K562 (cell line): Measurements from ENCODE around the gene AGO4. TPM values are rescaled to one million over a fixed set of nuclear protein-coding genes. Genes with fewer than 3 reads are reported as not detected.

Source experiments
- ATAC-seq: fragments of 200-7000 bp; cut with Tn5 transposase; 3 replicates; pipeline ENCODE4 v1.9.1; 2020; ENCODE audit warnings: moderate library complexity
- BruUV-seq: library from RNA; stranded (reverse); fragments of 400-500 nt; replicated peaks from 2 replicates; lab custom pipeline; 2021; lab: Mats Ljungman, UMichigan
- CTCF ChIA-PET: fragments of 300-600 bp; formaldehyde crosslinking; extraction: SDS; loops from one replicate; lab custom pipeline; 2021; ENCODE audit warnings: low intra/inter-chr PET ratio; lab: Yijun Ruan, JAX
- POLR2A ChIA-PET: fragments of 300-600, 350-650 bp; sonication (Branson Sonifier 250); formaldehyde crosslinking; extraction: SDS; loops from one replicate; lab custom pipeline; 2021; ENCODE audit warnings: antibody characterized with exemption, inconsistent platforms; lab: Yijun Ruan, JAX
- DNase-seq, 4 experiments: peaks; one replicate each; pipeline versions ENCODE4 v3.0.0 to v3.0.0-alpha.2; 2011 to 2018; ENCODE audit warnings: low spot score in 3 of 4, mixed read lengths in 3 of 4; ENCODE audit errors: extremely low read depth in 1 of 4
- FAIRE-seq: peaks from 2 replicates; lab custom pipeline; 2011; peaks lifted over from hg19 to GRCh38; lab: Jason Lieb, UNC
- H2AFZ ChIP-seq: 2 replicates; pipeline ENCODE4 v1.6.0; 2011; ENCODE audit warnings: low read depth, low read length, control low read depth, inconsistent platforms
- H3K27ac ChIP-seq: fragments of 200-600 bp; 3 replicates; pipeline ENCODE4 v1.8.0; 2011; ENCODE audit warnings: low read depth, mild to moderate bottlenecking, control low read depth, inconsistent platforms, low read length, moderate library complexity, mixed read lengths; ENCODE audit errors: extremely low read depth
- H3K27me3 ChIP-seq, 2 experiments: fragments of 300-600 bp in 1 of 2; 2 replicates in 1 of 2; 3 replicates in 1 of 2; pipeline versions ENCODE4 v1.6.0 to v1.8.0; 2011; ENCODE audit warnings: inconsistent platforms in 2 of 2, low read length in 2 of 2, mild to moderate bottlenecking in 1 of 2, mixed read lengths in 1 of 2, moderate library complexity in 1 of 2; ENCODE audit not compliant: control insufficient read depth in 2 of 2, insufficient read depth in 2 of 2
- H3K36me3 ChIP-seq: fragments of 300-600 bp; 3 replicates; pipeline ENCODE4 v1.8.0; 2011; ENCODE audit warnings: mild to moderate bottlenecking, low read length, inconsistent platforms; ENCODE audit not compliant: control insufficient read depth, insufficient read depth
- H3K4me1 ChIP-seq, 2 experiments: fragments of 200-600 bp in 1 of 2; replicated peaks in 1 of 2; 2 replicates in 1 of 2; 3 replicates in 1 of 2; pipeline versions ENCODE4 v1.5.1 to v1.8.0; 2011; ENCODE audit warnings: inconsistent platforms in 2 of 2, low read length in 2 of 2, mild to moderate bottlenecking in 1 of 2, mixed read lengths in 1 of 2, moderate library complexity in 1 of 2; ENCODE audit not compliant: control insufficient read depth in 2 of 2, insufficient read depth in 2 of 2
- H3K4me2 ChIP-seq: 2 replicates; pipeline ENCODE4 v1.6.1; 2011; ENCODE audit warnings: low read length, control low read depth, inconsistent platforms, mixed read lengths; ENCODE audit not compliant: insufficient read depth
- H3K4me3 ChIP-seq: fragments of 200-600 bp; sonication (generic), shearing (Covaris generic); 2 replicates; pipeline ENCODE4 v1.5.1; 2016; ENCODE audit warnings: control low read depth, inconsistent platforms
- H3K79me2 ChIP-seq: fragments of 200-600 bp; 3 replicates; pipeline ENCODE4 v1.8.0; 2011; ENCODE audit warnings: low read length, inconsistent platforms; ENCODE audit not compliant: control insufficient read depth, insufficient read depth
- H3K9ac ChIP-seq, 2 experiments: 2 replicates each; pipeline versions ENCODE4 v1.6.0 to v1.6.1; 2011; ENCODE audit warnings: low read depth in 2 of 2, low read length in 2 of 2, control low read depth in 1 of 2, inconsistent platforms in 1 of 2, mild to moderate bottlenecking in 1 of 2, mixed read lengths in 1 of 2; ENCODE audit not compliant: insufficient read depth in 1 of 2
- H3K9me1 ChIP-seq: one replicate; pipeline ENCODE4 v1.6.0; 2011; ENCODE audit warnings: inconsistent platforms, mild to moderate bottlenecking, low read length, moderate library complexity; ENCODE audit not compliant: control insufficient read depth, insufficient read depth
- H3K9me3 ChIP-seq: replicated peaks from 2 replicates; pipeline ENCODE4 v1.5.1; 2011; ENCODE audit warnings: low read depth, low read length, inconsistent platforms; ENCODE audit not compliant: control insufficient read depth, insufficient read depth
- H4K20me1 ChIP-seq: replicated peaks from 2 replicates; pipeline ENCODE4 v1.6.1; 2011; ENCODE audit warnings: low read length, inconsistent platforms, mixed read lengths; ENCODE audit not compliant: control insufficient read depth, insufficient read depth
- ARID4B ChIP-seq: sonication (generic); formaldehyde crosslinking; IDR thresholded peaks from 2 replicates; pipeline ENCODE4 v1.8.0; 2022; ENCODE audit warnings: mild to moderate bottlenecking, missing genetic modification reagents
- CHCHD3 ChIP-seq: fragments of 250-450 bp; sonication (Bioruptor Pico); IDR thresholded peaks from 2 replicates; pipeline ENCODE4 v2.1.2; 2022; ENCODE audit warnings: mild to moderate bottlenecking
- ETS1 ChIP-seq: conservative IDR thresholded peaks from 2 replicates; pipeline ENCODE4 v1.6.1; 2011; ENCODE audit warnings: low read depth, mild to moderate bottlenecking, low read length; ENCODE audit not compliant: control insufficient read depth
- EWSR1 ChIP-seq: fragments of 450-650 bp; IDR thresholded peaks from 2 replicates; pipeline ENCODE4 v1.6.1; 2018; ENCODE audit warnings: borderline replicate concordance, mild to moderate bottlenecking, low read depth, moderate library complexity; ENCODE audit not compliant: partially characterized antibody
- FOXP4 ChIP-seq: sonication (generic); formaldehyde crosslinking; IDR thresholded peaks from 2 replicates; pipeline ENCODE4 v1.8.0; 2022; ENCODE audit warnings: mild to moderate bottlenecking, missing genetic modification reagents, borderline replicate concordance
- GTF2B ChIP-seq: IDR thresholded peaks from 2 replicates; pipeline ENCODE4 v1.6.1; 2011; ENCODE audit not compliant: insufficient read length; ENCODE audit errors: extremely low read depth
- HMG20B ChIP-seq: fragments of 250-450 bp; sonication (Bioruptor Pico); IDR thresholded peaks from 2 replicates; pipeline ENCODE4 v1.5.0; 2021; ENCODE audit warnings: mild to moderate bottlenecking
- HNRNPLL ChIP-seq: fragments of 200-400 bp; formaldehyde crosslinking; IDR thresholded peaks from 2 replicates; pipeline ENCODE4 v1.6.1; 2017; ENCODE audit warnings: low read length, low read depth, mild to moderate bottlenecking; ENCODE audit not compliant: poor library complexity, severe bottlenecking
- SAFB2 ChIP-seq: fragments of 200-400 bp; formaldehyde crosslinking; IDR thresholded peaks from 2 replicates; pipeline ENCODE4 v1.6.1; 2018; ENCODE audit warnings: borderline replicate concordance, low read length, low read depth, moderate library complexity; ENCODE audit not compliant: severe bottlenecking
- SMARCE1 ChIP-seq: fragments of 450-650 bp; IDR thresholded peaks from 2 replicates; pipeline ENCODE4 v1.7.1; 2016; ENCODE audit warnings: mild to moderate bottlenecking
- ZNF280A ChIP-seq: fragments of 450-650 bp; IDR thresholded peaks from 2 replicates; pipeline ENCODE4 v1.6.1; 2018; ENCODE audit warnings: mild to moderate bottlenecking, low read depth; ENCODE audit not compliant: partially characterized antibody
- WGBS: fragments of 100-300 bp; shearing (Covaris generic); methylation state at CpG from one replicate; pipeline ENCODE4 v1.1.6; 2016; ENCODE audit warnings: low coverage, mixed read lengths; ENCODE audit not compliant: insufficient coverage; ENCODE audit errors: missing lambda C conversion rate; 5-methylcytosine and 5-hydroxymethylcytosine counted together
- in situ Hi-C: fragments of 300-500 bp; cut with MboI; formaldehyde crosslinking; loops from 4 replicates; pipeline ENCODE4 v1.15.0; 2018; ENCODE audit warnings: inconsistent platforms, mixed read lengths
- intact Hi-C: fragments of 100-400 bp; cut with micrococcal nuclease; formaldehyde crosslinking; loops from 2 replicates; pipeline ENCODE4 v1.14.2; 2022
- polyA plus RNA-seq, 8 experiments: library from polyadenylated mRNA; depleted of rRNA in 4 of 8; stranded (reverse) in 5 of 8; unstranded in 3 of 8; fragments of >200 nt; fragmentation: Nextera tagmentation in 2 of 8; fragmentation: Illumina TruSeq in 1 of 8; extraction: Ambion mirVana in 2 of 8; extraction: Trizol in 1 of 8; gene quantifications; 2 replicates each; pipeline versions ENCODE4 v1.2.1 to v1.2.3, GENCODE V29; 2011 to 2014; ENCODE audit warnings: inconsistent platforms in 1 of 8, missing spikeins in 1 of 8
- total RNA-seq, 7 experiments: library from RNA; depleted of rRNA in 6 of 7; stranded (reverse); fragments of >200 nt in 6 of 7; fragmentation: Illumina TruSeq in 2 of 7; extraction: Trizol in 2 of 7; gene quantifications; 2 replicates each; pipeline versions ENCODE4 v1.2.1 to v1.2.3, GENCODE V29; 2011 to 2021; ENCODE audit warnings: low replicate concordance in 1 of 7

Gene AGO4
- total and polyA plus RNA-seq, 9 of the 15 experiments (the other 6 are each of a cell fraction or from before 2014, with no cell fraction given) = 1.3 to 10.5 (median 6.5) TPM

GRCh38 chr1:35834218-35834617 lies 26.4 kb downstream of the AGO4 start:
- intact Hi-C loops = no loop called here
- Histone ChIP-seq H3K9ac (no peak overlapping the region), H3K27me3 (no peaks in the 10 kb centered on the region), H2AFZ (no peak overlapping the region), H3K79me2 (no peaks in the 10 kb centered on the region), H3K4me3 (no peak overlapping the region), H3K4me1 (no peaks in the 10 kb centered on the region), H3K9me1 (no peaks in the 10 kb centered on the region), H3K4me2 (no peak overlapping the region), H4K20me1 (no peaks in the 10 kb centered on the region), H3K27ac (no peak overlapping the region), H3K9me3 (no peaks in the 10 kb centered on the region), H3K36me3 (peaks cover 16% of the 10 kb centered on the region; the same call in 2 of the 3 replicates)
- FAIRE-seq (no peak), ATAC-seq (no peak), DNase-seq (no peak)
- 68% methylated on average over 2 of the region's 2 CpGs for WGBS
- POLR2A ChIA-PET = interaction anchor here (0.6 to 1.5 kb wide), 3 partner anchors 14 to 795 kb away, joined by 3 to 5 read pairs (median 5); no protein-coding TSS in a partner anchor
- in situ Hi-C loops = no loop called here
- BruUV-seq = no TSS peak
- CTCF ChIA-PET = no interaction called here
- TF ChIP-seq EWSR1 = no peak
- no peak for TF ChIP-seq SAFB2
- TF ChIP-seq ZNF280A = no peak
- no peak for TF ChIP-seq GTF2B
- TF ChIP-seq SMARCE1 = no peak
- TF ChIP-seq ARID4B = no peak
- TF ChIP-seq FOXP4 (CRISPR knock-in tag) = no peak
- TF ChIP-seq ETS1 = no peak
- no peak for TF ChIP-seq HNRNPLL
- TF ChIP-seq CHCHD3 (CRISPR knock-in tag) = no peak
- TF ChIP-seq HMG20B (CRISPR knock-in tag) = no peak
